ENCODE data around the gene PLCXD1.
"Not testable (repeated sequence)": the region's sequence is repeated elsewhere in the genome, so short reads cannot be mapped to it uniquely, and the experiment has no call there.

Gene PLCXD1

GRCh38 chrX:350534-351323, 69.5 kb downstream of the PLCXD1 start:
- DNase-seq (ENCODE audit: extremely low read depth, low read depth): no peak
- TF ChIP-seq, protein P1, sequence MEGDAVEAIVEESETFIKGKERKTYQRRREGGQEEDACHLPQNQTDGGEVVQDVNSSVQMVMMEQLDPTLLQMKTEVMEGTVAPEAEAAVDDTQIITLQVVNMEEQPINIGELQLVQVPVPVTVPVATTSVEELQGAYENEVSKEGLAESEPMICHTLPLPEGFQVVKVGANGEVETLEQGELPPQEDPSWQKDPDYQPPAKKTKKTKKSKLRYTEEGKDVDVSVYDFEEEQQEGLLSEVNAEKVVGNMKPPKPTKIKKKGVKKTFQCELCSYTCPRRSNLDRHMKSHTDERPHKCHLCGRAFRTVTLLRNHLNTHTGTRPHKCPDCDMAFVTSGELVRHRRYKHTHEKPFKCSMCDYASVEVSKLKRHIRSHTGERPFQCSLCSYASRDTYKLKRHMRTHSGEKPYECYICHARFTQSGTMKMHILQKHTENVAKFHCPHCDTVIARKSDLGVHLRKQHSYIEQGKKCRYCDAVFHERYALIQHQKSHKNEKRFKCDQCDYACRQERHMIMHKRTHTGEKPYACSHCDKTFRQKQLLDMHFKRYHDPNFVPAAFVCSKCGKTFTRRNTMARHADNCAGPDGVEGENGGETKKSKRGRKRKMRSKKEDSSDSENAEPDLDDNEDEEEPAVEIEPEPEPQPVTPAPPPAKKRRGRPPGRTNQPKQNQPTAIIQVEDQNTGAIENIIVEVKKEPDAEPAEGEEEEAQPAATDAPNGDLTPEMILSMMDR (IDR thresholded peaks at IDR 0.05; ENCODE audit: low read depth, low read length): no peak

DNA sequence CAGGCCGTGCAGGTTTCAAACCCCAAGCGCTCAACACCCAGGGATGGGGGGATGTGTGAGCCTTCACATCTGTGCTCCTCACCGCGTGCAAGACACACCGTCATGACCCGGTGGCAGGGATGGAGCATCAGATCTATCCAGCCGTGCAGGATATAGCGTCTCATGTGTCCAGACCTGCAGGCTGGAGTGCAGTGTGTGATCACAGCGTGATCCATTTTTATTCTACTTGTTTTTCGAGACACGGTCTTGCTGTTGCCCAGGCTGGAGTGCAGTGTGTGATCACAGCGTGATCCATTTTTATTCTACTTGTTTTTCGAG, 70.1 kb downstream of the PLCXD1 start:
- DNase-seq (ENCODE audit: extremely low read depth, low read depth): not testable (repeated sequence)

GRCh38 chrX:351736-352135, 70.6 kb downstream of the PLCXD1 start:
- TF ChIP-seq, protein P1 (IDR thresholded peaks at IDR 0.05; ENCODE audit: low read depth, low read length): no peak
- no peak for DNase-seq (ENCODE audit: extremely low read depth, low read depth)

DNA sequence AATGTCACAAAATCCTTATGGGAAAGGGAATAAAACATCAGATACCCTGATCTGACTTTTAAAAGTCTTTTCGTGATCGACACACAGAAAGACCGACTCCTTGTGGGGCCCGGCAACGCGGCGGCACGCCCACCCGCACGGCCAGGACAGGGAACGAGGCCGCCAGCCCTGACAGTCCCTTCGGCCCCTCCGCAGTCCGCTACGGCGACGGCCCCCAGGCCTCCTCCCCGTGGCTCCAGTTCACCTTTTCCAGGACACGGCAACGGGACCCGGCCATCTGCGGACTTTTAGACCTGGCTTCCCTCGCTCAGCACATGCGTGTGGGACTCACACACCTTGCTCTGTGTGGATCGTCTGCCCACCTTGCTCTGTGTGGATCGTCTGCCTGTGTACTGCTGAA, 71.0 kb downstream of the PLCXD1 start:
- TF ChIP-seq, protein P1 (IDR thresholded peaks at IDR 0.05; ENCODE audit: low read depth, low read length): no peak
- DNase-seq (ENCODE audit: extremely low read depth, low read depth): no peak

GRCh38 chrX:352582-353314, 71.6 kb downstream of the PLCXD1 start:
- TF ChIP-seq, protein P1 (IDR thresholded peaks at IDR 0.05; ENCODE audit: low read depth, low read length): no peak
- no peak for DNase-seq (ENCODE audit: extremely low read depth, low read depth)
